SU-DHL-6 (cell line): Measurements from ENCODE around the gene GALR2.

ENCODE experiments used
- H2AFZ ChIP-seq: fragments of 200-600 bp; sonication (generic); 2 replicates; pipeline ENCODE4 v1.6.1; 2014; ENCODE audit warnings: low read depth, mild to moderate bottlenecking, moderate library complexity, mixed read lengths, antibody characterized with exemption, low read length; ENCODE audit not compliant: severe bottlenecking
- H3F3A ChIP-seq: fragments of 200-600 bp; shearing (Covaris generic); 2 replicates; pipeline ENCODE4 v1.6.0; 2016; ENCODE audit warnings: antibody characterized with exemption, mild to moderate bottlenecking; ENCODE audit not compliant: insufficient read depth
- H3K27ac ChIP-seq: fragments of 200-600 bp; sonication (generic); 2 replicates; pipeline ENCODE4 v1.5.1; 2016; ENCODE audit warnings: low read depth, mild to moderate bottlenecking, low read length, moderate library complexity, mixed read lengths
- H3K27me3 ChIP-seq: fragments of 200-600 bp; sonication (generic), shearing (Covaris generic); 2 replicates; pipeline ENCODE4 v1.6.0; 2014; ENCODE audit warnings: mild to moderate bottlenecking, low read length
- H3K36me3 ChIP-seq: fragments of 200-600 bp; sonication (generic); 2 replicates; pipeline ENCODE4 v1.6.1; 2014; ENCODE audit warnings: mild to moderate bottlenecking, low read length, mixed read lengths
- H3K4me2 ChIP-seq: fragments of 300-600, 200-600 bp; shearing (Covaris generic), sonication (generic); 2 replicates; pipeline ENCODE4 v1.6.0; 2014; ENCODE audit warnings: low read length, low read depth, mild to moderate bottlenecking; ENCODE audit not compliant: poor library complexity, severe bottlenecking
- H3K4me3 ChIP-seq: fragments of 200-600 bp; sonication (generic); 2 replicates; pipeline ENCODE4 v1.5.1; 2014; ENCODE audit warnings: antibody characterized with exemption, low read length, mild to moderate bottlenecking, mixed read lengths; ENCODE audit not compliant: insufficient read depth, poor library complexity, severe bottlenecking
- H3K79me2 ChIP-seq: fragments of 200-600 bp; sonication (generic); 2 replicates; pipeline ENCODE4 v1.6.1; 2014; ENCODE audit warnings: mild to moderate bottlenecking, low read length, moderate library complexity; ENCODE audit not compliant: insufficient read depth
- H3K9ac ChIP-seq: fragments of 200-600 bp; sonication (generic); 2 replicates; pipeline ENCODE4 v1.7.0; 2014; ENCODE audit warnings: mild to moderate bottlenecking, low read length
- H3K9me2 ChIP-seq: fragments of 200-600 bp; sonication (generic); replicated peaks from 2 replicates; pipeline ENCODE4 v1.6.1; 2014; ENCODE audit warnings: low read length; ENCODE audit not compliant: insufficient read depth
- H3K9me3 ChIP-seq: fragments of 200-600 bp; sonication (generic); 2 replicates; pipeline ENCODE4 v1.6.1; 2014; ENCODE audit warnings: low read length, mixed read lengths; ENCODE audit not compliant: insufficient read depth
- H4K20me1 ChIP-seq: fragments of 200-600 bp; sonication (generic); 2 replicates; pipeline ENCODE4 v1.6.1; 2014; ENCODE audit warnings: low read depth, mild to moderate bottlenecking, antibody characterized with exemption, low read length, moderate library complexity, mixed read lengths
- CTCF ChIP-seq: fragments of 200-600 bp; sonication (generic); IDR thresholded peaks from one replicate; pipeline ENCODE4 v1.5.1; 2017; ENCODE audit warnings: antibody characterized with exemption, mild to moderate bottlenecking, low read length, moderate library complexity; ENCODE audit not compliant: insufficient read depth, poor library complexity, severe bottlenecking
- EZH2phosphoT487 ChIP-seq: fragments of 200-600 bp; sonication (generic), shearing (Covaris generic); conservative IDR thresholded peaks from 2 replicates; pipeline ENCODE4 v1.6.1; 2018; ENCODE audit warnings: mild to moderate bottlenecking, antibody characterized with exemption, low read length, moderate library complexity, mixed read lengths

GALR2 gene

DNA sequence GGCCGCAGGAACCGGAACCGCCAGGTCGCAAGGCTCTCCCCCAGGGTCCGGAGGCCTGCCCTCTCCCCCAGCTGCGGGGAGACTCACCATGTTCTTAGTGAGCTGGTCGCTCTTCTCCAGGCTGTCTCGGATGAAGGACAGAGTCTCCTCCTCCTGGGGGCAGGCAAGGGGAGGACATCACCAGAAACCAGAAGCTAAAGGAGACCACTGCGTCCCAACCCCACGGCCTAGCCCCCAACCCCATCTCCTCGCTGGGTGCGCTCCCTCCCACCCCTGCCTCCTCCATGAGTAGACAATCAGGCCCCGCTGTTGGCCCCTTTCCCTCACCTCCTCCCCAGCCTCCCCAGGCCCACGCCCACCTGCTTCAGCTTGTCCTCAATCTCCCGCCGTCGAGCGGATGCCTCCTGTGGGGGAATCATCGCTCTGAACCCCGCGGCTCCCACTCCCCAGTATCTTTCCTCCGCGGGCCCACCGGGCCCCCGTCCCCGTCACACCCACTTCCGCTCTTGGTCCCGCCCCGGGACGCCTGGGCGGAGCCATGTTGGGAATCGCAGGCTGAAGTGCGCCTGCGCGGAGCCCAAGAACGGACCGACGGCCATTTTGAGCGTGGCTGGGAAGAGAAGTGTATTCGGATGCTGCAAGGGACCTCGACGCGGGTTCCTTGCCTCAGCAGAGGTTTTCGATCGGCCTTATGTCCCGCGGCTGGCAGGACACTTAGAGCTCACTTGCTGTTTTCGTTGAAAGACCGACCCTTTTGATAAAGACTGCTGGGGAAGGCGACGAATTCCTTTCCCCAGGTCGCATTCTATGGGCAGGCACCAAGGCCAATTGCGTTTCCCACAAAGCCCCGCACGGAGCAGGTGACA is 28.9 kb downstream of the GALR2 start, which contains the start of gene EXOC7:
Gene EXOC7, minus strand, starts transcription at position 514 of the 866 bp plus-strand sequence. Its CDS starts 95 bp downstream, at position 419.
- Histone ChIP-seq H3K79me2 (peaks cover 11% of the 10 kb centered on the region), H3K36me3 (0 out of 2 replicates have a peak, but pooled peaks cover 4% of the 10 kb centered on the region), H3F3A (peaks cover 10% of the 10 kb centered on the region), H3K4me2 (peak within 1 kb of the TSS; percentile 64), H3K27ac (peak within 1 kb of the TSS; percentile 30; the same call in 1 of the 2 replicates), H3K9me3 (no peaks in the 10 kb centered on the region), H2AFZ (peak within 1 kb of the TSS; percentile 60), H4K20me1 (no peaks in the 10 kb centered on the region), H3K4me3 (peak within 1 kb of the TSS; percentile 67), H3K9me2 (no peaks in the 10 kb centered on the region), H3K27me3 (no peaks in the 10 kb centered on the region), H3K9ac (peak within 1 kb of the TSS; percentile 72)
- TF ChIP-seq CTCF (no peak), EZH2phosphoT487 (no peak)

- peak overlapping the region; percentile 67 for H3K4me3 ChIP-seq
- peak overlapping the region; percentile 60 for H2AFZ ChIP-seq
- H3K9me3 ChIP-seq, result no peaks in the 10 kb centered on the region
- peak overlapping the region; percentile 64 for H3K4me2 ChIP-seq
- H3K79me2 ChIP-seq, result peaks cover 11% of the 10 kb centered on the region
- peaks cover 10% of the 10 kb centered on the region for H3F3A ChIP-seq
- no peaks in the 10 kb centered on the region for H3K27me3 ChIP-seq
- H4K20me1 ChIP-seq, result no peaks in the 10 kb centered on the region
- H3K9ac ChIP-seq, result peak overlapping the region; percentile 72
- no peaks in the 10 kb centered on the region for H3K9me2 ChIP-seq
- no peak overlapping the region for H3K27ac ChIP-seq
- TF ChIP-seq EZH2phosphoT487 (no peak), CTCF (no peak)
- 0 out of 2 replicates have a peak, but pooled peaks cover 4% of the 10 kb centered on the region for H3K36me3 ChIP-seq
Measured at GRCh38 chr17:76104140-76104895, 29.7 kb downstream of the GALR2 start.

- no peak overlapping the region for H2AFZ ChIP-seq
- TF ChIP-seq EZH2phosphoT487 (no peak), CTCF (no peak)
- H4K20me1 ChIP-seq, result no peaks in the 10 kb centered on the region
- H3F3A ChIP-seq, result peaks cover 10% of the 10 kb centered on the region
- no peak overlapping the region for H3K27ac ChIP-seq
- H3K9me2 ChIP-seq, result no peaks in the 10 kb centered on the region
- H3K4me3 ChIP-seq, result no peak overlapping the region
- no peaks in the 10 kb centered on the region for H3K36me3 ChIP-seq
- no peak overlapping the region for H3K9ac ChIP-seq
- no peaks in the 10 kb centered on the region for H3K27me3 ChIP-seq
- H3K4me2 ChIP-seq, result no peak overlapping the region
- H3K9me3 ChIP-seq, result no peaks in the 10 kb centered on the region
- H3K79me2 ChIP-seq, result peaks cover 11% of the 10 kb centered on the region
Measured at GRCh38 chr17:76104896-76105231, 30.3 kb downstream of the GALR2 start.
